ENCODE data around the gene FERMT3. TPM values are rescaled to one million over a fixed set of nuclear protein-coding genes. Genes with fewer than 3 reads are reported as not detected.

Gene FERMT3
- total and polyA plus RNA-seq, 2 of the 13 experiments (the other 11 are each of a cell fraction or from before 2014, with no cell fraction given), result 0.29 TPM; not detected in 1

GRCh38 chr11:64230171-64230984 lies 23.9 kb downstream of the FERMT3 start, which contains the start of gene DNAJC4 (continued):
- TF ChIP-seq ZHX2 (IDR thresholded peaks at IDR 0.05; ENCODE audit: low read depth), result 0 out of 2 replicates have a peak, but pooled peaks have one; percentile 15
- TF ChIP-seq ZHX2 (CRISPR knock-in tag; IDR thresholded peaks at IDR 0.05; ENCODE audit: borderline replicate concordance), result no peak
- TF ChIP-seq XRCC5 (optimal IDR thresholded peaks at IDR 0.05; ENCODE audit: low read length), result peak; percentile 48
- TF ChIP-seq ZNF891 (CRISPR knock-in tag; IDR thresholded peaks at IDR 0.05), result peak; percentile 77
- TF ChIP-seq EED (CRISPR knock-in tag; IDR thresholded peaks at IDR 0.05), result no peak
- peak; percentile 76 for TF ChIP-seq NFYB (CRISPR knock-in tag; IDR thresholded peaks at IDR 0.05)
- peak in 1 of 2 experiments; percentile 60; a peak in 1 of 4 replicates for TF ChIP-seq KLF16 (CRISPR knock-in tag; IDR thresholded peaks at IDR 0.05)
- TF ChIP-seq ZNF605 (CRISPR knock-in tag; IDR thresholded peaks at IDR 0.05), result peak; percentile 33; the same call in 1 of the 2 replicates
- TF ChIP-seq SALL1 (CRISPR knock-in tag; IDR thresholded peaks at IDR 0.05), result peak; percentile 60
- no peak for TF ChIP-seq KLF11 (CRISPR knock-in tag; IDR thresholded peaks at IDR 0.05)
- peak; percentile 73; the same call in 1 of the 2 replicates for TF ChIP-seq ZNF142 (CRISPR knock-in tag; IDR thresholded peaks at IDR 0.05)
- TF ChIP-seq ZBTB2 (CRISPR knock-in tag; IDR thresholded peaks at IDR 0.05; ENCODE audit: low read depth), result peak; percentile 49; the same call in 1 of the 2 replicates
- no peak for TF ChIP-seq ZNF780A (CRISPR knock-in tag; IDR thresholded peaks at IDR 0.05)
- 0 out of 2 replicates have a peak, but pooled peaks have one; percentile 53 for TF ChIP-seq REPIN1 (CRISPR knock-in tag; IDR thresholded peaks at IDR 0.05; ENCODE audit: borderline replicate concordance, low read depth)
- TF ChIP-seq NR0B2 (CRISPR knock-in tag; IDR thresholded peaks at IDR 0.05), result peak; percentile 31; the same call in 1 of the 2 replicates
